GM23338 (cell line): ENCODE data around the gene APBA2.

Source experiments
- CREB1 ChIP-seq: fragments of 250-450 bp; sonication (Bioruptor Pico); IDR thresholded peaks from 2 replicates; pipeline ENCODE4 v1.5.0; 2020; ENCODE audit warnings: low read depth, mild to moderate bottlenecking, moderate library complexity
- CTCF ChIP-seq, 2 experiments: fragments of 200-600 bp in 1 of 2; sonication (generic) in 1 of 2; conservative IDR thresholded peaks; 2 replicates each; pipeline versions ENCODE4 v1.5.1 to v1.6.1; 2016 to 2017; ENCODE audit warnings: antibody characterized with exemption in 2 of 2, low read depth in 2 of 2, mild to moderate bottlenecking in 2 of 2, moderate library complexity in 1 of 2
- ETS1 ChIP-seq: IDR thresholded peaks from 2 replicates; pipeline ENCODE4 v1.6.1; 2016; ENCODE audit warnings: antibody characterized with exemption
- EZH2 ChIP-seq: fragments of 200-600 bp; sonication (generic); IDR thresholded peaks from one replicate; pipeline ENCODE4 v1.8.0; 2017; ENCODE audit warnings: antibody characterized with exemption, mild to moderate bottlenecking, low read depth; ENCODE audit not compliant: unreplicated experiment
- EZH2phosphoT487 ChIP-seq: fragments of 200-600 bp; sonication (generic); IDR thresholded peaks from one replicate; pipeline ENCODE4 v1.8.1; 2018; ENCODE audit warnings: antibody characterized with exemption; ENCODE audit not compliant: unreplicated experiment
- JUNB ChIP-seq: IDR thresholded peaks from one replicate; pipeline ENCODE4 v1.6.1; 2016; ENCODE audit warnings: antibody characterized with exemption; ENCODE audit not compliant: unreplicated experiment
- NANOG ChIP-seq: IDR thresholded peaks from 2 replicates; pipeline ENCODE4 v1.6.1; 2016; ENCODE audit warnings: antibody characterized with exemption, borderline replicate concordance
- POLR2AphosphoS5 ChIP-seq: IDR thresholded peaks from 2 replicates; pipeline ENCODE4 v1.6.1; 2016; ENCODE audit warnings: antibody characterized with exemption, low read depth
- REST ChIP-seq: IDR thresholded peaks from one replicate; pipeline ENCODE4 v1.6.1; 2018; ENCODE audit warnings: antibody characterized with exemption; ENCODE audit not compliant: unreplicated experiment
- STAT1 ChIP-seq: IDR thresholded peaks from one replicate; pipeline ENCODE4 v1.6.1; 2016; ENCODE audit warnings: antibody characterized with exemption; ENCODE audit not compliant: unreplicated experiment
- ZNF114 ChIP-seq: fragments of 250-450 bp; sonication (Bioruptor Pico); IDR thresholded peaks from 2 replicates; pipeline ENCODE4 v1.5.0; 2020; ENCODE audit warnings: mild to moderate bottlenecking, moderate library complexity
- ZNF331 ChIP-seq: fragments of 250-450 bp; sonication (Bioruptor Pico); IDR thresholded peaks from 2 replicates; pipeline ENCODE4 v1.5.0; 2020; ENCODE audit warnings: low read depth, mild to moderate bottlenecking, moderate library complexity
- ZNF462 ChIP-seq: fragments of 250-450 bp; sonication (Bioruptor Pico); IDR thresholded peaks from 2 replicates; pipeline ENCODE4 v1.5.0; 2020; ENCODE audit warnings: mild to moderate bottlenecking, moderate library complexity

- TF ChIP-seq CTCF (conservative IDR thresholded peaks at IDR 0.05; ENCODE audit: low read depth in 2 of 2) (no peak), EZH2phosphoT487 (no peak), ZNF331 (CRISPR knock-in tag) (no peak), POLR2AphosphoS5 (no peak), EZH2 (no peak), ETS1 (no peak), REST (no peak), NANOG (no peak), JUNB (no peak), CREB1 (CRISPR knock-in tag) (no peak), STAT1 (no peak), ZNF462 (CRISPR knock-in tag) (no peak), ZNF114 (CRISPR knock-in tag) (no peak)
Observed at GRCh38 chr15:28978011-28978378, 92.2 kb downstream of the APBA2 start.
